ENCODE results near the gene MRM2.

Gene MRM2

GRCh38 chr7:2247141-2247995 is 5.4 kb upstream of the MRM2 start:
- no peak overlapping the region for H3K4me3 ChIP-seq (replicated peaks; ENCODE audit: low read depth, low read length)
- peak; percentile 69 for TF ChIP-seq CTCF (IDR thresholded peaks at IDR 0.05; ENCODE audit: low read length, missing control alignments)
- DNase-seq (ENCODE audit: low read depth), result no peak

GRCh38 chr7:2245883-2246675 is 4.1 kb upstream of the MRM2 start:
- peak; percentile 23 for DNase-seq (ENCODE audit: low read depth)
- no peak for TF ChIP-seq CTCF (IDR thresholded peaks at IDR 0.05; ENCODE audit: low read length, missing control alignments)
- H3K4me3 ChIP-seq (replicated peaks; ENCODE audit: low read depth, low read length), result no peak overlapping the region

GRCh38 chr7:2244404-2244995 is 2.5 kb upstream of the MRM2 start:
- TF ChIP-seq CTCF (IDR thresholded peaks at IDR 0.05; ENCODE audit: low read length, missing control alignments), result no peak
- DNase-seq (ENCODE audit: low read depth), result no peak
- no peak overlapping the region for H3K4me3 ChIP-seq (replicated peaks; ENCODE audit: low read depth, low read length)

GRCh38 chr7:2243458-2243857 is 1.5 kb upstream of the MRM2 start:
- TF ChIP-seq CTCF (IDR thresholded peaks at IDR 0.05; ENCODE audit: low read length, missing control alignments), result no peak
- no peak for DNase-seq (ENCODE audit: low read depth)
- H3K4me3 ChIP-seq (replicated peaks; ENCODE audit: low read depth, low read length), result no peak overlapping the region

GRCh38 chr7:2242541-2243429 is 780 bp upstream of the MRM2 start:
- TF ChIP-seq CTCF (IDR thresholded peaks at IDR 0.05; ENCODE audit: low read length, missing control alignments), result peak; percentile 2
- no peak for DNase-seq (ENCODE audit: low read depth)

GRCh38 chr7:2239242-2239641 is 2.8 kb downstream of the MRM2 start:
- no peak for DNase-seq (ENCODE audit: low read depth)
- no peak for TF ChIP-seq CTCF (IDR thresholded peaks at IDR 0.05; ENCODE audit: low read length, missing control alignments)
- H3K4me3 ChIP-seq (replicated peaks; ENCODE audit: low read depth, low read length), result no peak overlapping the region

More at GRCh38 chr7:2242541-2243429, 780 bp upstream of the MRM2 start:
- peak overlapping the region; percentile 84 for H3K4me3 ChIP-seq (replicated peaks; ENCODE audit: low read depth, low read length)

Measured in fibroblast of pulmonary artery (primary cell).